HEK293 (cell line): ENCODE data around the gene SGMS1.

Source experiments
- CTCF ChIA-PET: fragments of 350-600 bp; formaldehyde crosslinking; extraction: SDS; loops from one replicate; lab custom pipeline; 2021; ENCODE audit warnings: antibody characterized with exemption; lab: Yijun Ruan, JAX
- POLR2A ChIA-PET: fragments of 300-600 bp; formaldehyde crosslinking; extraction: SDS; loops from one replicate; lab custom pipeline; 2020; ENCODE audit warnings: antibody characterized with exemption, inconsistent platforms; lab: Yijun Ruan, JAX
- H3K27ac ChIP-seq: fragments of 200-500 bp; sonication (Bioruptor generic); 2 replicates; pipeline ENCODE4 v1.5.1; 2014; ENCODE audit warnings: low read depth, low read length, control low read depth, inconsistent platforms; ENCODE audit errors: extremely low read depth
- H3K36me3 ChIP-seq, 2 experiments: fragments of 200-500 bp in 1 of 2; sonication (Bioruptor generic) in 1 of 2; 1 replicate in 1 of 2; 2 replicates in 1 of 2; pipeline ENCODE4 v1.5.1; 2014 to 2017; ENCODE audit warnings: inconsistent platforms in 2 of 2, low read length in 2 of 2; ENCODE audit not compliant: control insufficient read depth in 2 of 2, insufficient read depth in 1 of 2
- H3K4me1 ChIP-seq: fragments of 200-500 bp; sonication (Bioruptor generic); 2 replicates; pipeline ENCODE4 v1.5.1; 2014; ENCODE audit warnings: mild to moderate bottlenecking, low read length, inconsistent platforms; ENCODE audit not compliant: control insufficient read depth, insufficient read depth
- H3K4me3 ChIP-seq: 2 replicates; pipeline ENCODE4 v1.5.1; 2011; ENCODE audit warnings: low read depth, mild to moderate bottlenecking, control low read depth, low read length, moderate library complexity
- H3K9me3 ChIP-seq: fragments of 200-500 bp; sonication (Bioruptor generic); 2 replicates; pipeline ENCODE4 v1.5.1; 2014; ENCODE audit warnings: low read depth, low read length, inconsistent platforms; ENCODE audit not compliant: control insufficient read depth, insufficient read depth
- ATF2 ChIP-seq: fragments of 450-650 bp; formaldehyde crosslinking; IDR thresholded peaks from 2 replicates; pipeline ENCODE4 v1.5.1; 2016; ENCODE audit warnings: missing biosample characterization, missing genetic modification characterization, low read depth
- PRDM10 ChIP-seq: fragments of 450-650 bp; formaldehyde crosslinking; IDR thresholded peaks from 2 replicates; pipeline ENCODE4 v1.5.1; 2016; ENCODE audit warnings: missing biosample characterization, missing genetic modification characterization
- PRDM6 ChIP-seq: fragments of 450-650 bp; formaldehyde crosslinking; IDR thresholded peaks from 2 replicates; pipeline ENCODE4 v1.5.1; 2017; ENCODE audit warnings: missing biosample characterization, missing genetic modification characterization
- ZFP69B ChIP-seq: fragments of 450-650 bp; formaldehyde crosslinking; IDR thresholded peaks from 2 replicates; pipeline ENCODE4 v1.5.1; 2016; ENCODE audit warnings: missing biosample characterization, missing genetic modification characterization
- ZNF133 ChIP-seq: fragments of 450-650 bp; formaldehyde crosslinking; IDR thresholded peaks from 2 replicates; pipeline ENCODE4 v1.5.1; 2016; ENCODE audit warnings: missing biosample characterization, missing genetic modification characterization
- ZNF37A ChIP-seq: fragments of 450-650 bp; IDR thresholded peaks from 2 replicates; pipeline ENCODE4 v1.5.1; 2018; ENCODE audit warnings: missing biosample characterization, missing genetic modification characterization
- ZNF513 ChIP-seq: fragments of 450-650 bp; IDR thresholded peaks from 2 replicates; pipeline ENCODE4 v1.5.1; 2018; ENCODE audit warnings: missing biosample characterization, missing genetic modification characterization

SGMS1 gene

GRCh38 chr10:50614444-50615137, 9.2 kb downstream of the SGMS1 start (continued):
- TF ChIP-seq ZNF513 (tag by site-specific recombination) (no peak), ZFP69B (tag by site-specific recombination) (peak; percentile 78; the same call in 1 of the 2 replicates), ZNF133 (tag by site-specific recombination) (no peak)
- TF ChIP-seq, all 188 proteins: peak for 5

GRCh38 chr10:50613726-50614443, 9.9 kb downstream of the SGMS1 start:
- no peak overlapping the region for H3K27ac ChIP-seq
- POLR2A ChIA-PET: interaction anchor here (0.9 kb wide), 1 partner anchor 11 kb away, joined by 3 read pairs; no protein-coding TSS in a partner anchor
- CTCF ChIA-PET: interaction anchor here (0.5 to 1.9 kb wide), 9 partner anchors 9 to 254 kb away, joined by 3 to 6 read pairs (median 3); no protein-coding TSS in a partner anchor

DNA sequence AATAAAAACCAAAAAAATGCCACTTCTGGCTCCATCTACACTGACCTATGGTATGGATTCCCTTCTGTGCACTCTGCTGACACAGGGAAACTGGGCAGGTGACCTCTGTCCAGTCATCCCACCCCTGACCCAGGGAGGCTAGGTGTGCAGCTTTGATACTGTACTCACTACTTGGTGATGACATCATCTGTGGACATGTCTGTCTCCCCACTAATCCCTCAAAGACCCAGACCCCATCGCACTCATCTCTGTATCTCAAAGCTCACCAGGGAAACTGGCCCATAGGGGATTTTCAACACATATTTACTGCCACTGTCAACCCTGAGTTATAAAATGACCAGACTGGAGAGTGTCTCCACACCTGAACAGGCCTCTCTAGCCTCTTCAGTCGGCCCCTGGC, 10.6 kb downstream of the SGMS1 start:
- no peak overlapping the region for H3K4me3 ChIP-seq
- H3K9me3 ChIP-seq: no peaks in the 10 kb centered on the region
- no peaks in the 10 kb centered on the region for H3K36me3 ChIP-seq
- TF ChIP-seq ZNF37A (no peak), ATF2 (peak; percentile 76)
- TF ChIP-seq, all 188 proteins: peak for 1
- peaks cover 8% of the 10 kb centered on the region; the same call in 1 of the 2 replicates for H3K4me1 ChIP-seq
- H3K27ac ChIP-seq: no peak overlapping the region
- CTCF ChIA-PET: interaction anchor here (0.6 to 1.9 kb wide), 5 partner anchors 8 to 253 kb away, joined by 3 to 6 read pairs (median 3); no protein-coding TSS in a partner anchor
- POLR2A ChIA-PET: interaction anchor here (0.9 kb wide), 1 partner anchor 11 kb away, joined by 3 read pairs; no protein-coding TSS in a partner anchor

More at GRCh38 chr10:50613726-50614443, 9.9 kb downstream of the SGMS1 start:
- H3K36me3 ChIP-seq: no peaks in the 10 kb centered on the region
- H3K4me1 ChIP-seq: peaks cover 8% of the 10 kb centered on the region; the same call in 1 of the 2 replicates
- H3K4me3 ChIP-seq: no peak overlapping the region
- H3K9me3 ChIP-seq: no peaks in the 10 kb centered on the region
- 0 out of 2 replicates have a peak, but pooled peaks have one; percentile 16 for TF ChIP-seq PRDM10 (tag by site-specific recombination)
- 0 out of 2 replicates have a peak, but pooled peaks have one; percentile 21 for TF ChIP-seq PRDM6
- TF ChIP-seq ZNF133 (tag by site-specific recombination): no peak
